SK-N-SH (cell line): Measurements from ENCODE around the gene MYO7A.

Source experiments
- EP300 ChIP-seq, 2 experiments: IDR thresholded peaks; 2 replicates each; pipeline versions ENCODE4 v1.4.0 to v1.6.1; 2012; ENCODE audit warnings: borderline replicate concordance in 1 of 2, low read depth in 1 of 2, low read length in 1 of 2
- EZH2phosphoT487 ChIP-seq: fragments of 200-600 bp; sonication (generic); IDR thresholded peaks from 2 replicates; pipeline ENCODE4 v1.6.1; 2017; ENCODE audit warnings: low read depth, mixed run types, mild to moderate bottlenecking, antibody characterized with exemption, moderate library complexity, borderline replicate concordance
- GABPA ChIP-seq: IDR thresholded peaks from 2 replicates; pipeline ENCODE4 v1.4.0; 2012; ENCODE audit warnings: low read depth, mild to moderate bottlenecking
- MXI1 ChIP-seq: IDR thresholded peaks from 2 replicates; pipeline ENCODE4 v1.6.1; 2012; ENCODE audit warnings: mild to moderate bottlenecking, low read depth, low read length, improper control_type of control experiment
- NRF1 ChIP-seq: IDR thresholded peaks from 2 replicates; pipeline ENCODE4 v1.6.1; 2012; ENCODE audit warnings: low read depth, mild to moderate bottlenecking, low read length
- POLR2AphosphoS5 ChIP-seq: IDR thresholded peaks from 2 replicates; pipeline ENCODE4 v1.6.1; 2012; ENCODE audit warnings: low read depth, low read length
- RCOR1 ChIP-seq: fragments of 150-350 bp; IDR thresholded peaks from 2 replicates; pipeline ENCODE4 v1.6.1; 2017; ENCODE audit warnings: antibody characterized with exemption, low read length
- SMC3 ChIP-seq: IDR thresholded peaks from 2 replicates; pipeline ENCODE4 v1.6.1; 2012; ENCODE audit warnings: low read depth, low read length, improper control_type of control experiment
- TAF1 ChIP-seq: IDR thresholded peaks from 2 replicates; pipeline ENCODE4 v1.6.1; 2012; ENCODE audit warnings: low read depth, mild to moderate bottlenecking, low read length, moderate library complexity, borderline replicate concordance
- TCF12 ChIP-seq: IDR thresholded peaks from 2 replicates; pipeline ENCODE4 v1.4.0; 2012
- YY1 ChIP-seq: IDR thresholded peaks from 2 replicates; pipeline ENCODE4 v1.4.0; 2012; ENCODE audit warnings: low read depth, mild to moderate bottlenecking
- TF ChIP-seq, protein P1 (sequence below): fragments of 200-600 bp; sonication (generic); IDR thresholded peaks from 2 replicates; pipeline ENCODE4 v1.6.1; 2017; ENCODE audit warnings: antibody characterized with exemption, mild to moderate bottlenecking, moderate library complexity
- TF ChIP-seq, protein P2 (sequence below): IDR thresholded peaks from 2 replicates; pipeline ENCODE4 v1.4.0; 2012; ENCODE audit warnings: low read depth, borderline replicate concordance
- TF ChIP-seq, protein P3 (sequence below): IDR thresholded peaks from 2 replicates; pipeline ENCODE4 v1.4.0; 2012; ENCODE audit warnings: low read depth

DNA sequence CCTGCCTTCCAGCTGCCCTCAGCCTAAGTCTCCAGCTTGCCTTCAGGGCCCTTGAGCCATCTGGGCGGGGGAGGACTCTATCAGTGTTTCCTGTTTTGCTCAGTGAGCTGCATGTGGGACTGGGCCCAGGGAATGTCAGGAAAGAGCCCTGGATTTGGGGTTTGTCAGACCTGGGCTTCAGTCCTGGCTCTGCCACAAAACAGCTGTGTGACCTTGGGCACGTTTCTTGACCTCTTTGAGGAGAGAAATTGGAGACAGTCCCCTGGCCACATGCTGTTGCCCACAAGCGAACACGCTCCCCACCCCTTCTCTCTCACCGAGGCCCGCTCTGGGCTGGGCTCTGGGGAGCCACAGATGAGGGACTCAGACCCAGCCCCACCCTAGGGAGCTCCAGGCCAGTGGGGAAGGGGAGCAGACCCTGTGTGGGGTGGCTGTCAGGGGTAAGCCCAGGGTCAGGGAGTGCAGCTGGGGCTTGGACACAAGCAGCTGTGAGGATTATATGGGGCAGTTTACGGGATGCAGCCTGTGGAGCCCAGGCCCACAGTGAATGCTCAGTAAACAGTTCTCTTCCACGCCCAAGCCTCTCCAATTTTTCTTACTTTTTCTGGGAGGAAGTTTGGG, 12.3 kb downstream of the MYO7A start:
- TF ChIP-seq POLR2AphosphoS5 = no peak
- TF ChIP-seq, protein P1, sequence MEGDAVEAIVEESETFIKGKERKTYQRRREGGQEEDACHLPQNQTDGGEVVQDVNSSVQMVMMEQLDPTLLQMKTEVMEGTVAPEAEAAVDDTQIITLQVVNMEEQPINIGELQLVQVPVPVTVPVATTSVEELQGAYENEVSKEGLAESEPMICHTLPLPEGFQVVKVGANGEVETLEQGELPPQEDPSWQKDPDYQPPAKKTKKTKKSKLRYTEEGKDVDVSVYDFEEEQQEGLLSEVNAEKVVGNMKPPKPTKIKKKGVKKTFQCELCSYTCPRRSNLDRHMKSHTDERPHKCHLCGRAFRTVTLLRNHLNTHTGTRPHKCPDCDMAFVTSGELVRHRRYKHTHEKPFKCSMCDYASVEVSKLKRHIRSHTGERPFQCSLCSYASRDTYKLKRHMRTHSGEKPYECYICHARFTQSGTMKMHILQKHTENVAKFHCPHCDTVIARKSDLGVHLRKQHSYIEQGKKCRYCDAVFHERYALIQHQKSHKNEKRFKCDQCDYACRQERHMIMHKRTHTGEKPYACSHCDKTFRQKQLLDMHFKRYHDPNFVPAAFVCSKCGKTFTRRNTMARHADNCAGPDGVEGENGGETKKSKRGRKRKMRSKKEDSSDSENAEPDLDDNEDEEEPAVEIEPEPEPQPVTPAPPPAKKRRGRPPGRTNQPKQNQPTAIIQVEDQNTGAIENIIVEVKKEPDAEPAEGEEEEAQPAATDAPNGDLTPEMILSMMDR = no peak
- no peak; the same call in 1 of the 2 replicates for TF ChIP-seq RCOR1
- TF ChIP-seq, protein P2, sequence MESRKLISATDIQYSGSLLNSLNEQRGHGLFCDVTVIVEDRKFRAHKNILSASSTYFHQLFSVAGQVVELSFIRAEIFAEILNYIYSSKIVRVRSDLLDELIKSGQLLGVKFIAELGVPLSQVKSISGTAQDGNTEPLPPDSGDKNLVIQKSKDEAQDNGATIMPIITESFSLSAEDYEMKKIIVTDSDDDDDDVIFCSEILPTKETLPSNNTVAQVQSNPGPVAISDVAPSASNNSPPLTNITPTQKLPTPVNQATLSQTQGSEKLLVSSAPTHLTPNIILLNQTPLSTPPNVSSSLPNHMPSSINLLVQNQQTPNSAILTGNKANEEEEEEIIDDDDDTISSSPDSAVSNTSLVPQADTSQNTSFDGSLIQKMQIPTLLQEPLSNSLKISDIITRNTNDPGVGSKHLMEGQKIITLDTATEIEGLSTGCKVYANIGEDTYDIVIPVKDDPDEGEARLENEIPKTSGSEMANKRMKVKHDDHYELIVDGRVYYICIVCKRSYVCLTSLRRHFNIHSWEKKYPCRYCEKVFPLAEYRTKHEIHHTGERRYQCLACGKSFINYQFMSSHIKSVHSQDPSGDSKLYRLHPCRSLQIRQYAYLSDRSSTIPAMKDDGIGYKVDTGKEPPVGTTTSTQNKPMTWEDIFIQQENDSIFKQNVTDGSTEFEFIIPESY = no peak
- no peak for TF ChIP-seq TAF1
- TF ChIP-seq GABPA = no peak
- TF ChIP-seq, protein P3, sequence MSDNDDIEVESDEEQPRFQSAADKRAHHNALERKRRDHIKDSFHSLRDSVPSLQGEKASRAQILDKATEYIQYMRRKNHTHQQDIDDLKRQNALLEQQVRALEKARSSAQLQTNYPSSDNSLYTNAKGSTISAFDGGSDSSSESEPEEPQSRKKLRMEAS = no peak
- TF ChIP-seq MXI1 = no peak
- no peak for TF ChIP-seq EZH2phosphoT487
- no peak for TF ChIP-seq TCF12
- TF ChIP-seq NRF1 = no peak
- no peak for TF ChIP-seq EP300 (IDR thresholded peaks at IDR 0.05; ENCODE audit: borderline replicate concordance in 1 of 2, low read depth in 1 of 2, low read length in 1 of 2)
- no peak for TF ChIP-seq YY1
- TF ChIP-seq SMC3 = no peak
